CD4-positive, alpha-beta T cell (primary cell): ENCODE data around the gene MACROD2. TPM values are rescaled to one million over a fixed set of nuclear protein-coding genes. Genes with fewer than 3 reads are reported as not detected.

Experiments
- ATAC-seq: fragments of 200-7000 bp; cut with Tn5 transposase; one replicate; pipeline ENCODE4 v1.10.0; 2022; ENCODE audit warnings: mild to moderate bottlenecking; ENCODE audit not compliant: poor library complexity
- CTCF ChIA-PET: fragments of 350-600 bp; sonication (Branson Sonifier 250); formaldehyde crosslinking; loops from one replicate; lab custom pipeline; 2021; ENCODE audit warnings: antibody characterized with exemption, inconsistent platforms; lab: Charles Lee
- POLR2A ChIA-PET: fragments of 350-600 bp; sonication (Branson Sonifier 250); formaldehyde crosslinking; loops from one replicate; lab custom pipeline; 2021; ENCODE audit warnings: antibody characterized with exemption, inconsistent platforms; lab: Charles Lee
- DNase-seq, 14 experiments: peaks; one replicate each; pipeline ENCODE4 v3.0.0-alpha.2; 2013 to 2020; ENCODE audit warnings: mixed read lengths in 2 of 14
- H3K27ac ChIP-seq, 2 donors: one replicate each; pipeline versions ENCODE4 v1.5.1 to v1.7.0; 2013; ENCODE audit warnings: low read length in 2 of 2, low read depth in 1 of 2, mild to moderate bottlenecking in 1 of 2
- H3K27me3 ChIP-seq, 2 experiments: 1 replicate in 1 of 2; 2 replicates in 1 of 2; pipeline versions ENCODE4 v1.6.1 to v1.7.0; 2013; ENCODE audit warnings: low read length in 2 of 2, control low read depth in 1 of 2, mild to moderate bottlenecking in 1 of 2, moderate library complexity in 1 of 2; ENCODE audit not compliant: insufficient read depth in 2 of 2, control insufficient read depth in 1 of 2
- H3K36me3 ChIP-seq: one replicate; pipeline ENCODE4 v1.6.1; 2013; ENCODE audit warnings: low read length, control low read depth; ENCODE audit not compliant: insufficient read depth
- H3K4me1 ChIP-seq: one replicate; pipeline ENCODE4 v1.6.1; 2013; ENCODE audit warnings: low read length, control low read depth; ENCODE audit not compliant: insufficient read depth
- H3K4me3 ChIP-seq: one replicate; pipeline ENCODE4 v1.5.1; 2013; ENCODE audit warnings: mild to moderate bottlenecking, low read length, moderate library complexity
- H3K9me3 ChIP-seq, 2 experiments: 1 replicate in 1 of 2; 2 replicates in 1 of 2; pipeline versions ENCODE4 v1.6.1 to v1.7.0; 2013; ENCODE audit warnings: low read length in 2 of 2, mild to moderate bottlenecking in 2 of 2, control low read depth in 1 of 2, moderate library complexity in 1 of 2; ENCODE audit not compliant: control insufficient read depth in 1 of 2, insufficient read depth in 1 of 2
- H3K27ac Mint-ChIP-seq: one replicate; pipeline ENCODE4 v1.8.0; 2020; ENCODE audit warnings: mixed read lengths
- H3K27me3 Mint-ChIP-seq: one replicate; pipeline ENCODE4 v1.8.0; 2021; ENCODE audit warnings: mixed read lengths
- H3K36me3 Mint-ChIP-seq: one replicate; pipeline ENCODE4 v1.8.0; 2021; ENCODE audit warnings: low read depth, mixed read lengths
- H3K4me1 Mint-ChIP-seq: one replicate; pipeline ENCODE4 v1.8.0; 2021; ENCODE audit warnings: low read depth, mixed read lengths
- H3K4me3 Mint-ChIP-seq: one replicate; pipeline ENCODE4 v1.8.0; 2020; ENCODE audit warnings: mild to moderate bottlenecking, mixed read lengths
- H3K9me3 Mint-ChIP-seq: one replicate; pipeline ENCODE4 v1.8.0; 2020; ENCODE audit warnings: mixed read lengths
- intact Hi-C, 2 experiments: fragments of 100-400 bp; cut with DNase I in 1 of 2; cut with micrococcal nuclease in 1 of 2; formaldehyde crosslinking; loops; one replicate each; pipeline versions ENCODE4 v1.15.1 to v1.9.0; 2023 to 2025; cut with DNase I, micrococcal nuclease
- total RNA-seq, 174 experiments: library from RNA in 2 of 174; stranded (reverse) in 2 of 174; gene quantifications; one replicate each; pipeline ENCODE4 v1.2.3 and lab custom pipeline; 2021 to 2026
- TF ChIP-seq, protein P1 (sequence below): fragments of 200-600 bp; IDR thresholded peaks from one replicate; pipeline ENCODE4 v1.8.0; 2022; ENCODE audit warnings: antibody characterized with exemption, mild to moderate bottlenecking

The MACROD2 gene
- total RNA-seq, 2 experiments from 2014 or later, result not detected

DNA sequence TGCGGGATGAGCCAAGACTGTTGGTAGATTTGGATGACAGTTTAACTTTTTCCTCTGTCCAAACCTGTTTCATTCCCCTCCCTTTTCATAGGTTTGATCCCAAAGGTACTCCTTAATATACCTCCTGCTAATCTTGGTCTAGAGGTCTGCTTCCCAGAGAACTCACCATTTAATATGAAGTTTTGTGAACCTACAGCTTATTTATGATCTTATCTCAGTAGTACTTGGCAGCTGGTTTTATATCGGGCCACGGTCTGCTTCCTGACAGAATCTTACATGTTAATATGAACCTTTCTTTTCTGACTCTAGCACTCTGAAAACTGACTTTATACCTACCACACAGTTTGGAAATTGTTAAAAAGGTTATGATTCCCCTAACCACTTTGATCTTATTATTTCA is 138.7 kb downstream of the MACROD2 start:
- DNase-seq (no peak), ATAC-seq (no peak)
- Mint-ChIP-seq H3K9me3 (peaks cover 10% of the 10 kb centered on the region), H3K4me1 (no peaks in the 10 kb centered on the region), H3K27ac (no peak overlapping the region), H3K27me3 (no peaks in the 10 kb centered on the region), H3K36me3 (no peaks in the 10 kb centered on the region), H3K4me3 (no peak overlapping the region)
- Histone ChIP-seq H3K4me3 (no peak overlapping the region), H3K36me3 (no peaks in the 10 kb centered on the region), H3K27ac (no peak overlapping the region), H3K4me1 (no peaks in the 10 kb centered on the region), H3K9me3 (peaks cover 0 to 11% of the 10 kb centered on the region in 2 experiments), H3K27me3 (no peaks in the 10 kb centered on the region)
- ChIA-PET POLR2A (no interaction called here), CTCF (no interaction called here)
- TF ChIP-seq, protein P1, sequence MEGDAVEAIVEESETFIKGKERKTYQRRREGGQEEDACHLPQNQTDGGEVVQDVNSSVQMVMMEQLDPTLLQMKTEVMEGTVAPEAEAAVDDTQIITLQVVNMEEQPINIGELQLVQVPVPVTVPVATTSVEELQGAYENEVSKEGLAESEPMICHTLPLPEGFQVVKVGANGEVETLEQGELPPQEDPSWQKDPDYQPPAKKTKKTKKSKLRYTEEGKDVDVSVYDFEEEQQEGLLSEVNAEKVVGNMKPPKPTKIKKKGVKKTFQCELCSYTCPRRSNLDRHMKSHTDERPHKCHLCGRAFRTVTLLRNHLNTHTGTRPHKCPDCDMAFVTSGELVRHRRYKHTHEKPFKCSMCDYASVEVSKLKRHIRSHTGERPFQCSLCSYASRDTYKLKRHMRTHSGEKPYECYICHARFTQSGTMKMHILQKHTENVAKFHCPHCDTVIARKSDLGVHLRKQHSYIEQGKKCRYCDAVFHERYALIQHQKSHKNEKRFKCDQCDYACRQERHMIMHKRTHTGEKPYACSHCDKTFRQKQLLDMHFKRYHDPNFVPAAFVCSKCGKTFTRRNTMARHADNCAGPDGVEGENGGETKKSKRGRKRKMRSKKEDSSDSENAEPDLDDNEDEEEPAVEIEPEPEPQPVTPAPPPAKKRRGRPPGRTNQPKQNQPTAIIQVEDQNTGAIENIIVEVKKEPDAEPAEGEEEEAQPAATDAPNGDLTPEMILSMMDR, result no peak
- intact Hi-C loops, result no loop called here

DNA sequence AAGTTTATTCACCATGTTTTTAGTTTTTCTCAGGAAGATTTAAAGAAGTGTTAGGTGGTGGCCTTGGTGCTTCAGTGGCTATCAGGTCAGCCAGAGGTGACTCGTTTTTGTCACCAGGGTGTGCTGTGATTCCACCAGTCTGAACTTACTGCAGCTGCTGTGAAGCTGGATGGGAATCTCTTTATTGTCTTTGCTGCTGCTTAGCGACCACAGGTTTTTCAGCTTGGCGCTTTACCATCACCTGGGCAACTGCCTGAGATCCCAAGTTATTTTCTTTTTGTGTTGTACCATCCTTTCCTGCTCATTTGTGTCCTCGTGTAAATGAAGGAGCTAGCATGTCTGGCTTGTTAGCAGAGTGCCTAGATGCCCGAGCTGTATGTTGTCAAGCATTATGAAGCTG is 146.9 kb downstream of the MACROD2 start:
- no peak for ATAC-seq
- H3K27ac ChIP-seq, result no peak overlapping the region
- Mint-ChIP-seq H3K4me3 (no peak overlapping the region), H3K27ac (no peak overlapping the region), H3K9me3 (peaks cover 3% of the 10 kb centered on the region), H3K36me3 (no peaks in the 10 kb centered on the region), H3K4me1 (no peaks in the 10 kb centered on the region), H3K27me3 (no peaks in the 10 kb centered on the region)
- peaks cover 0 to 5% of the 10 kb centered on the region in 2 experiments for H3K9me3 ChIP-seq
- no peak for DNase-seq
- TF ChIP-seq, protein P1, result no peak
- H3K27me3 ChIP-seq, result no peaks in the 10 kb centered on the region
- intact Hi-C loops, result no loop called here
- no peak overlapping the region for H3K4me3 ChIP-seq
- no peaks in the 10 kb centered on the region for H3K36me3 ChIP-seq
- POLR2A ChIA-PET, result no interaction called here
- no peaks in the 10 kb centered on the region for H3K4me1 ChIP-seq
- CTCF ChIA-PET, result interaction anchor here (1.8 kb wide), 1 partner anchor 10 kb away, joined by 4 read pairs; no protein-coding TSS in a partner anchor

DNA sequence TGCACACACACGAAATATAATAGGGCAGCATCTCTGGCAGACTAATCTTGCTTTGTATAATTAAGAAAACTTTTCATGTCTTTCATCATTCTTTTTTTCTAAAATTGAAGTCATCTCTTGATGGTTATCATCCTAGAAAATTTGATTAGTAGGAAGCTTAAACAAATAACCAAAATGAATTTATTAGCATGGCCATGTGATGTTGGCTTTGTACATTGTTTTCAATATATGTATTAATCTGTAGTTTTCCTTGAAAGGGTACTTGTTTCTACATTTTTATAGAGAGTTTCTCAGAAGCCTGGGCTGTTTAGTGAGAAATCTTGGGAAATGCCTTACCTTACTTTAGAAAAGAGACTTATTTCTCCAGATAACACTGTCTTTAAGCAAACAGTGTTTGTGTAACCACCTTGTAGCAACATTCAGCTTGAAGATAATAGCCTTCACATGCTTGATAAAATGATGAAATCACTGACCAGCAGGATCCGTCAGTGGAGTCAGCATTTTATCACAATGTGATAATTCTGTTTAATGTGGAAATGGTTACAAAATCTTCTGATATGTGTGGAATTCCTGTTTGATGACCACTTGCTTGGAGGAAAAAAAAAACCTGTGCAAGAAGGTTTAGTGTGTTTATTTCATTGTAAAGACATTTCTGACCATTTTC is 147.8 kb downstream of the MACROD2 start:
- intact Hi-C loops, result no loop called here
- Mint-ChIP-seq H3K27ac (no peak overlapping the region), H3K27me3 (no peaks in the 10 kb centered on the region), H3K4me1 (no peaks in the 10 kb centered on the region), H3K9me3 (peaks cover 3% of the 10 kb centered on the region), H3K4me3 (no peak overlapping the region), H3K36me3 (no peaks in the 10 kb centered on the region)
- Histone ChIP-seq H3K9me3 (peaks cover 0 to 5% of the 10 kb centered on the region in 2 experiments), H3K4me3 (no peak overlapping the region), H3K27me3 (no peaks in the 10 kb centered on the region), H3K4me1 (no peaks in the 10 kb centered on the region), H3K36me3 (no peaks in the 10 kb centered on the region), H3K27ac (no peak overlapping the region)
- ChIA-PET CTCF (interaction anchor here (1.8 kb wide), 1 partner anchor 10 kb away, joined by 4 read pairs; no protein-coding TSS in a partner anchor), POLR2A (no interaction called here)
- no peak for ATAC-seq
- DNase-seq, result no peak
- TF ChIP-seq, protein P1, result no peak
